ENCODE data around the gene TMEM91. TPM values are rescaled to one million over a fixed set of nuclear protein-coding genes. Genes with fewer than 3 reads are reported as not detected.

TMEM91 gene
- total and polyA plus RNA-seq, 2 experiments from 2014 or later: 27.5 to 51.8 TPM

DNA sequence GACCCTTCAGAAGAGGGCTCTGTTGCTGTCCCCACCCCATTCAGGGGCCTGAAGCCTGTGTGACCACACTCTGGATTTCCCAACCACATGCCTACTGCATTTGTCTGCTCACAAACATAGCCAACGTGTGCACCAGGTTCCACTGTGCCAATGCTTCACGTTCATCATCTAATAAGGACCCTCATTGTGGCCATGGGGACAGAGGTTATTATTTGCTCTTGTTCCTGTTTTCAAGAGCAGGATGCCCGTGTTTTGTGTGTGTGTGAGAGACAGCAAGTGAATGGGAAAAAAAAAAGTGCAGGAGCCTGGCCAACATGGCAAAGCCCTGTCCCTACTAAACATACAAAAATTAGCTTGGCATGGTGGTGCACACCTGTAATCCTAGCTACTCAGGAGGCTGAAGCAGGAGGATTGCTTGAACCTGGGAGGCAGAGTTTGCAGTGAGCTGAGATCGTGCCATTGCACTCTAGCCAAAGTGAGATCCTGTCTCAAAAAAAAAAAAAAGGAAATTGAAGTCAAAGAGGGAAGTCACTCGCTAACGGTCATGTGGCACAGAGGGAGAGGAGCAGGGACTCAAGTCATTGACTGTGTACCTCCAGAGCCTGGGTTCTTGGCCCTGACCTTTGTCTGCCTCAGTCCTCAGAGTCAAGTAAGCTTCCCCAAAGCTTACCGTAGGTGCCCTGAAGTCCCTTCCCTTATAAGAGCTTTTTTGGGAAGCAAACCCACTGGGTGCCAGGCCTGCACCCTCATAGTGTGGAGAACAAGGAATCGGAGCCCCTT is 44.0 kb downstream of the TMEM91 start:
- Histone ChIP-seq H3K9me2 (replicated peaks; ENCODE audit: insufficient read depth) (no peaks in the 10 kb centered on the region), H2AFZ (no peak overlapping the region), H3K4me2 (no peak overlapping the region), H3K4me3 (no peak overlapping the region), H4K20me1 (ENCODE audit: insufficient read depth, poor library complexity, severe bottlenecking) (no peaks in the 10 kb centered on the region), H3K4me1 (ENCODE audit: insufficient read depth) (no peaks in the 10 kb centered on the region), H3K9me3 (ENCODE audit: low read depth) (no peaks in the 10 kb centered on the region), H3K79me2 (peaks cover 12% of the 10 kb centered on the region), H3K27ac (no peak overlapping the region), H3K36me3 (replicated peaks; ENCODE audit: insufficient read depth, low read depth) (no peaks in the 10 kb centered on the region), H3K27me3 (no peaks in the 10 kb centered on the region)
- no peak for DNase-seq (ENCODE audit: low spot score)
- no peak for TF ChIP-seq EZH2phosphoT487 (IDR thresholded peaks at IDR 0.05; ENCODE audit: low read depth, severe bottlenecking, unreplicated experiment)
- TF ChIP-seq EZH2 (IDR thresholded peaks at IDR 0.05; ENCODE audit: borderline replicate concordance): no peak
- TF ChIP-seq, protein P1, sequence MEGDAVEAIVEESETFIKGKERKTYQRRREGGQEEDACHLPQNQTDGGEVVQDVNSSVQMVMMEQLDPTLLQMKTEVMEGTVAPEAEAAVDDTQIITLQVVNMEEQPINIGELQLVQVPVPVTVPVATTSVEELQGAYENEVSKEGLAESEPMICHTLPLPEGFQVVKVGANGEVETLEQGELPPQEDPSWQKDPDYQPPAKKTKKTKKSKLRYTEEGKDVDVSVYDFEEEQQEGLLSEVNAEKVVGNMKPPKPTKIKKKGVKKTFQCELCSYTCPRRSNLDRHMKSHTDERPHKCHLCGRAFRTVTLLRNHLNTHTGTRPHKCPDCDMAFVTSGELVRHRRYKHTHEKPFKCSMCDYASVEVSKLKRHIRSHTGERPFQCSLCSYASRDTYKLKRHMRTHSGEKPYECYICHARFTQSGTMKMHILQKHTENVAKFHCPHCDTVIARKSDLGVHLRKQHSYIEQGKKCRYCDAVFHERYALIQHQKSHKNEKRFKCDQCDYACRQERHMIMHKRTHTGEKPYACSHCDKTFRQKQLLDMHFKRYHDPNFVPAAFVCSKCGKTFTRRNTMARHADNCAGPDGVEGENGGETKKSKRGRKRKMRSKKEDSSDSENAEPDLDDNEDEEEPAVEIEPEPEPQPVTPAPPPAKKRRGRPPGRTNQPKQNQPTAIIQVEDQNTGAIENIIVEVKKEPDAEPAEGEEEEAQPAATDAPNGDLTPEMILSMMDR (IDR thresholded peaks at IDR 0.05; ENCODE audit: poor library complexity): no peak
- WGBS (ENCODE audit: low lambda C conversion rate, missing lambda C conversion rate): 95% methylated on average over 8 of the region's 8 CpGs

DNA sequence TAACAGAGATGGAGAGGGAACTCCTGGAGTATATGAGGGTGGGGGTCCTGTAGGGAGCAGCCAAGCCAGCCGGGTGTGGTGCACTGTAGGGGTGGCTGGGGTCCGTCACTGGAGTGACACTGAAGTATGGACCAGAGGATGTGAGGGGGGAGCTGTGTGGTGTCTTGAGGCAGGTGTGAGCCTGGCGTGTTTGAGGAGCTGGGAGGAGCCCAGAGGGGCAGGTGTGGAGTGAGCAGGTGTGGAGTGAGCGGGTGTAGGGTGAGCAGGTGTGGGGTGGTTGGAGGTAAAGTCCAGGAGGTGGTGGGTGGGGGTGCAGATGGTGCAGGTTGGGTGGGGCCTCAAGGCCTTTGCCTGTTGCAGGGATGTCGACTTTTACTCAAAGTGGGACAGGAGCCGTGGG is 45.0 kb downstream of the TMEM91 start:
- Histone ChIP-seq H3K4me2 (no peak overlapping the region), H3K27ac (no peak overlapping the region), H3K9me3 (ENCODE audit: low read depth) (no peaks in the 10 kb centered on the region), H2AFZ (no peak overlapping the region), H3K27me3 (no peaks in the 10 kb centered on the region), H3K4me3 (no peak overlapping the region), H3K9me2 (replicated peaks; ENCODE audit: insufficient read depth) (no peaks in the 10 kb centered on the region), H3K36me3 (replicated peaks; ENCODE audit: insufficient read depth, low read depth) (no peaks in the 10 kb centered on the region), H3K79me2 (peaks cover 22% of the 10 kb centered on the region), H3K4me1 (ENCODE audit: insufficient read depth) (peaks cover 4% of the 10 kb centered on the region), H4K20me1 (ENCODE audit: insufficient read depth, poor library complexity, severe bottlenecking) (no peaks in the 10 kb centered on the region)
- WGBS (ENCODE audit: low lambda C conversion rate, missing lambda C conversion rate): 83% methylated on average over 5 of the region's 6 CpGs
- DNase-seq (ENCODE audit: low spot score): no peak
- TF ChIP-seq EZH2phosphoT487 (IDR thresholded peaks at IDR 0.05; ENCODE audit: low read depth, severe bottlenecking, unreplicated experiment) (no peak), EZH2 (IDR thresholded peaks at IDR 0.05; ENCODE audit: borderline replicate concordance) (no peak)
- TF ChIP-seq, protein P1 (IDR thresholded peaks at IDR 0.05; ENCODE audit: poor library complexity): no peak

DNA sequence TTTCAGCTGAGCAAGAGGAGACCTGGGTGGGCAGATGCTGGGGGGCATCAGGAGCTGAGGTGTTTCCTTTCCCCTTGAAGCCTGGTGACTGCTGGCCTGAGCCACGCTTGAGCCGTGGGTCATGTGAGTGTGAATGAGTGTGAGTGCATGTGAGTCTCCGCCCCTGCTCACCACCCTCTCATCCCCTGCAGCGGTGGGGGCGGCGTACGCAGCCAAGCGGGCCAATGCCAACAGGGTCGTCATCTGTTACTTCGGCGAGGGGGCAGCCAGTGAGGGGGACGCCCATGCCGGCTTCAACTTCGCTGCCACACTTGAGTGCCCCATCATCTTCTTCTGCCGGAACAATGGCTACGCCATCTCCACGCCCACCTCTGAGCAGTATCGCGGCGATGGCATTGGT is 45.6 kb downstream of the TMEM91 start:
- Histone ChIP-seq H3K36me3 (replicated peaks; ENCODE audit: insufficient read depth, low read depth) (no peaks in the 10 kb centered on the region), H3K4me2 (no peak overlapping the region), H2AFZ (no peak overlapping the region), H3K4me1 (ENCODE audit: insufficient read depth) (peaks cover 11% of the 10 kb centered on the region), H3K9me3 (ENCODE audit: low read depth) (no peaks in the 10 kb centered on the region), H3K27ac (no peak overlapping the region), H3K4me3 (no peak overlapping the region), H3K79me2 (peaks cover 29% of the 10 kb centered on the region), H4K20me1 (ENCODE audit: insufficient read depth, poor library complexity, severe bottlenecking) (no peaks in the 10 kb centered on the region), H3K9me2 (replicated peaks; ENCODE audit: insufficient read depth) (no peaks in the 10 kb centered on the region), H3K27me3 (no peaks in the 10 kb centered on the region)
- no peak for DNase-seq (ENCODE audit: low spot score)
- TF ChIP-seq EZH2phosphoT487 (IDR thresholded peaks at IDR 0.05; ENCODE audit: low read depth, severe bottlenecking, unreplicated experiment): no peak
- TF ChIP-seq EZH2 (IDR thresholded peaks at IDR 0.05; ENCODE audit: borderline replicate concordance): no peak
- TF ChIP-seq, protein P1 (IDR thresholded peaks at IDR 0.05; ENCODE audit: poor library complexity): no peak
- WGBS (ENCODE audit: low lambda C conversion rate, missing lambda C conversion rate): 97% methylated on average over 14 of the region's 20 CpGs
